K562 (cell line): ENCODE data around the gene CAPN13. TPM values are rescaled to one million over a fixed set of nuclear protein-coding genes. Genes with fewer than 3 reads are reported as not detected.

Experiments
- ATAC-seq: fragments of 200-7000 bp; cut with Tn5 transposase; 3 replicates; pipeline ENCODE4 v1.9.1; 2020; ENCODE audit warnings: moderate library complexity
- BruUV-seq: library from RNA; stranded (reverse); fragments of 400-500 nt; replicated peaks from 2 replicates; lab custom pipeline; 2021; lab: Mats Ljungman, UMichigan
- CTCF ChIA-PET: fragments of 300-600 bp; formaldehyde crosslinking; extraction: SDS; loops from one replicate; lab custom pipeline; 2021; ENCODE audit warnings: low intra/inter-chr PET ratio; lab: Yijun Ruan, JAX
- POLR2A ChIA-PET: fragments of 300-600, 350-650 bp; sonication (Branson Sonifier 250); formaldehyde crosslinking; extraction: SDS; loops from one replicate; lab custom pipeline; 2021; ENCODE audit warnings: antibody characterized with exemption, inconsistent platforms; lab: Yijun Ruan, JAX
- DNase-seq, 4 experiments: peaks; one replicate each; pipeline versions ENCODE4 v3.0.0 to v3.0.0-alpha.2; 2011 to 2018; ENCODE audit warnings: low spot score in 3 of 4, mixed read lengths in 3 of 4; ENCODE audit errors: extremely low read depth in 1 of 4
- FAIRE-seq: peaks from 2 replicates; lab custom pipeline; 2011; peaks lifted over from hg19 to GRCh38; lab: Jason Lieb, UNC
- H2AFZ ChIP-seq: 2 replicates; pipeline ENCODE4 v1.6.0; 2011; ENCODE audit warnings: low read depth, low read length, control low read depth, inconsistent platforms
- H3K27ac ChIP-seq: fragments of 200-600 bp; 3 replicates; pipeline ENCODE4 v1.8.0; 2011; ENCODE audit warnings: low read depth, mild to moderate bottlenecking, control low read depth, inconsistent platforms, low read length, moderate library complexity, mixed read lengths; ENCODE audit errors: extremely low read depth
- H3K27me3 ChIP-seq, 2 experiments: fragments of 300-600 bp in 1 of 2; 2 replicates in 1 of 2; 3 replicates in 1 of 2; pipeline versions ENCODE4 v1.6.0 to v1.8.0; 2011; ENCODE audit warnings: inconsistent platforms in 2 of 2, low read length in 2 of 2, mild to moderate bottlenecking in 1 of 2, mixed read lengths in 1 of 2, moderate library complexity in 1 of 2; ENCODE audit not compliant: control insufficient read depth in 2 of 2, insufficient read depth in 2 of 2
- H3K36me3 ChIP-seq: fragments of 300-600 bp; 3 replicates; pipeline ENCODE4 v1.8.0; 2011; ENCODE audit warnings: mild to moderate bottlenecking, low read length, inconsistent platforms; ENCODE audit not compliant: control insufficient read depth, insufficient read depth
- H3K4me1 ChIP-seq, 2 experiments: fragments of 200-600 bp in 1 of 2; replicated peaks in 1 of 2; 2 replicates in 1 of 2; 3 replicates in 1 of 2; pipeline versions ENCODE4 v1.5.1 to v1.8.0; 2011; ENCODE audit warnings: inconsistent platforms in 2 of 2, low read length in 2 of 2, mild to moderate bottlenecking in 1 of 2, mixed read lengths in 1 of 2, moderate library complexity in 1 of 2; ENCODE audit not compliant: control insufficient read depth in 2 of 2, insufficient read depth in 2 of 2
- H3K4me2 ChIP-seq: 2 replicates; pipeline ENCODE4 v1.6.1; 2011; ENCODE audit warnings: low read length, control low read depth, inconsistent platforms, mixed read lengths; ENCODE audit not compliant: insufficient read depth
- H3K4me3 ChIP-seq: fragments of 200-600 bp; sonication (generic), shearing (Covaris generic); 2 replicates; pipeline ENCODE4 v1.5.1; 2016; ENCODE audit warnings: control low read depth, inconsistent platforms
- H3K79me2 ChIP-seq: fragments of 200-600 bp; 3 replicates; pipeline ENCODE4 v1.8.0; 2011; ENCODE audit warnings: low read length, inconsistent platforms; ENCODE audit not compliant: control insufficient read depth, insufficient read depth
- H3K9ac ChIP-seq, 2 experiments: 2 replicates each; pipeline versions ENCODE4 v1.6.0 to v1.6.1; 2011; ENCODE audit warnings: low read depth in 2 of 2, low read length in 2 of 2, control low read depth in 1 of 2, inconsistent platforms in 1 of 2, mild to moderate bottlenecking in 1 of 2, mixed read lengths in 1 of 2; ENCODE audit not compliant: insufficient read depth in 1 of 2
- H3K9me1 ChIP-seq: one replicate; pipeline ENCODE4 v1.6.0; 2011; ENCODE audit warnings: inconsistent platforms, mild to moderate bottlenecking, low read length, moderate library complexity; ENCODE audit not compliant: control insufficient read depth, insufficient read depth
- H3K9me3 ChIP-seq: replicated peaks from 2 replicates; pipeline ENCODE4 v1.5.1; 2011; ENCODE audit warnings: low read depth, low read length, inconsistent platforms; ENCODE audit not compliant: control insufficient read depth, insufficient read depth
- H4K20me1 ChIP-seq: replicated peaks from 2 replicates; pipeline ENCODE4 v1.6.1; 2011; ENCODE audit warnings: low read length, inconsistent platforms, mixed read lengths; ENCODE audit not compliant: control insufficient read depth, insufficient read depth
- ATF7 ChIP-seq: fragments of 450-650 bp; IDR thresholded peaks from 2 replicates; pipeline ENCODE4 v1.7.1; 2014; ENCODE audit warnings: mild to moderate bottlenecking, moderate library complexity
- CBX5 ChIP-seq: IDR thresholded peaks from 2 replicates; pipeline ENCODE4 v1.6.1; 2014; ENCODE audit warnings: low read depth, borderline replicate concordance
- NKRF ChIP-seq: fragments of 450-650 bp; IDR thresholded peaks from 2 replicates; pipeline ENCODE4 v1.6.1; 2016; ENCODE audit warnings: borderline replicate concordance
- PRPF4 ChIP-seq: fragments of 200-400 bp; formaldehyde crosslinking; IDR thresholded peaks from one replicate; pipeline ENCODE4 v1.6.1; 2017; ENCODE audit warnings: low read length, low read depth, mild to moderate bottlenecking; ENCODE audit not compliant: insufficient read depth, poor library complexity, severe bottlenecking
- SPI1 ChIP-seq: IDR thresholded peaks from 2 replicates; pipeline ENCODE4 v1.6.1; 2011; ENCODE audit warnings: low read depth, low read length, control low read depth, borderline replicate concordance
- ZFP36 ChIP-seq: fragments of 150-350 bp; IDR thresholded peaks from 2 replicates; pipeline ENCODE4 v1.6.1; 2018; ENCODE audit warnings: low read length, low read depth; ENCODE audit not compliant: partially characterized antibody
- ZNF143 ChIP-seq: sonication (generic); formaldehyde crosslinking; IDR thresholded peaks from 2 replicates; pipeline ENCODE4 v1.9.0; 2022; ENCODE audit warnings: mild to moderate bottlenecking, missing genetic modification reagents
- ZNF639 ChIP-seq, 2 experiments: fragments of 200-800 bp in 1 of 2; sonication (Bioruptor generic) in 1 of 2; sonication (generic) in 1 of 2; formaldehyde crosslinking in 1 of 2; IDR thresholded peaks in 1 of 2; conservative IDR thresholded peaks in 1 of 2; 2 replicates each; pipeline versions ENCODE4 v1.5.0 to v1.6.1; 2016 to 2020; ENCODE audit warnings: missing compliant biosample characterization in 1 of 2, missing genetic modification characterization in 1 of 2, missing genetic modification reagents in 1 of 2
- WGBS: fragments of 100-300 bp; shearing (Covaris generic); methylation state at CpG from one replicate; pipeline ENCODE4 v1.1.6; 2016; ENCODE audit warnings: low coverage, mixed read lengths; ENCODE audit not compliant: insufficient coverage; ENCODE audit errors: missing lambda C conversion rate; 5-methylcytosine and 5-hydroxymethylcytosine counted together
- in situ Hi-C: fragments of 300-500 bp; cut with MboI; formaldehyde crosslinking; loops from 4 replicates; pipeline ENCODE4 v1.15.0; 2018; ENCODE audit warnings: inconsistent platforms, mixed read lengths
- intact Hi-C: fragments of 100-400 bp; cut with micrococcal nuclease; formaldehyde crosslinking; loops from 2 replicates; pipeline ENCODE4 v1.14.2; 2022
- polyA plus RNA-seq, 8 experiments: library from polyadenylated mRNA; depleted of rRNA in 4 of 8; stranded (reverse) in 5 of 8; unstranded in 3 of 8; fragments of >200 nt; fragmentation: Nextera tagmentation in 2 of 8; fragmentation: Illumina TruSeq in 1 of 8; extraction: Ambion mirVana in 2 of 8; extraction: Trizol in 1 of 8; gene quantifications; 2 replicates each; pipeline versions ENCODE4 v1.2.1 to v1.2.3, GENCODE V29; 2011 to 2014; ENCODE audit warnings: inconsistent platforms in 1 of 8, missing spikeins in 1 of 8
- total RNA-seq, 7 experiments: library from RNA; depleted of rRNA in 6 of 7; stranded (reverse); fragments of >200 nt in 6 of 7; fragmentation: Illumina TruSeq in 2 of 7; extraction: Trizol in 2 of 7; gene quantifications; 2 replicates each; pipeline versions ENCODE4 v1.2.1 to v1.2.3, GENCODE V29; 2011 to 2021; ENCODE audit warnings: low replicate concordance in 1 of 7
- TF ChIP-seq, protein P1 (sequence below): sonication (generic); formaldehyde crosslinking; IDR thresholded peaks from 2 replicates; pipeline ENCODE4 v1.8.0; 2022; ENCODE audit warnings: mild to moderate bottlenecking, low read depth, missing genetic modification reagents

The CAPN13 gene
- total and polyA plus RNA-seq, 9 of the 15 experiments (the other 6 are each of a cell fraction or from before 2014, with no cell fraction given) = not detected

DNA sequence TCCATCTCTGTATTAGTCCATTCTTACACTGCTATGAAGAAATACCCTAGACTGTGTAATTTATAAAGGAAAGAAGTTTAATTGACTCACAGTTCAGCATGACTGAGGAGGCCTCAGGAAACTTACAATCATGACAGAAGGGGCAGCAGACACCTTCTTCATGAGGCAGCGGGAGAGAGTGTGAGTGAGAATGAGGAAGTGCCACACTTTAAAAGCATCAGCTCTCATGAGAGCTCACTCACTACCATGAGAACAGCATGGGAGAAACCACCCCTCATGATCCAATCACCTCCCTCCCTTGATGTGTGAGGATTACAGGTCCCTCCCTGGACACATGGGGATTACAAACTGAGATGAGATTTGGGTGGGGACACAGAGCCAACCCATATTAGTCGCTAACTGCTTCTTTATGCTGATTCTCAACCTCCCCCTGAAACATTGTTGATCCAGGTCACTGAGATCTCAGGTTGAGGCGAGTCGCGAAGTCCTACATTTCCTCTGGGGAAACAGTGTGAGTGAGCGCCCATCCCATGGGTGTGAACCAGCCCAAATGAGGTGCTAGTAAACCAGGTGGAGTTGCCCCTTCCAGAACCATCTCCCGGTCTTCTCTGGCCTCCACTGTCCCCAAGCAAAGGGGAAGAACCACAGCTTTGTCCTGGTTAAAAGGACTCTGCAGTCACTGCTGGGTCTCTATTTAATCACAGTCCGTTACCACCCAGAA, 123.8 kb downstream of the CAPN13 start:
- Histone ChIP-seq H3K4me3 (no peak overlapping the region), H3K9me1 (no peaks in the 10 kb centered on the region), H3K27ac (no peak overlapping the region), H3K4me2 (no peak overlapping the region), H2AFZ (no peak overlapping the region), H3K9ac (no peak overlapping the region), H3K36me3 (no peaks in the 10 kb centered on the region)
- ATAC-seq (peak; percentile 37; the same call in 2 of the 3 replicates), FAIRE-seq (no peak), DNase-seq (no peak)
- POLR2A ChIA-PET = interaction anchor here (0.9 kb wide), 1 partner anchor 22 kb away, joined by 4 read pairs; no protein-coding TSS in a partner anchor
- in situ Hi-C loops = no loop called here
- CTCF ChIA-PET = no interaction called here
- no TSS peak for BruUV-seq
- TF ChIP-seq ATF7 (no peak), SPI1 (peak; percentile 92)
- TF ChIP-seq, all 486 proteins: peak for 1
- no peaks in the 10 kb centered on the region for H4K20me1 ChIP-seq
- no peaks in the 10 kb centered on the region for H3K79me2 ChIP-seq
- no peaks in the 10 kb centered on the region for H3K4me1 ChIP-seq
- H3K27me3 ChIP-seq = peaks cover 14 to 72% of the 10 kb centered on the region in 2 experiments; a peak in 4 of 5 replicates
- 10% methylated on average over 8 of the region's 8 CpGs for whole genome bisulfite sequencing
- intact Hi-C loops = no loop called here
- H3K9me3 ChIP-seq = no peaks in the 10 kb centered on the region

GRCh38 chr2:30681022-30681421, 126.2 kb downstream of the CAPN13 start:
- H4K20me1 ChIP-seq = no peaks in the 10 kb centered on the region
- H3K79me2 ChIP-seq = no peaks in the 10 kb centered on the region
- H3K9ac ChIP-seq = no peak overlapping the region
- ATAC-seq (no peak), FAIRE-seq (no peak), DNase-seq (no peak)
- WGBS = 2% methylated on average over 4 of the region's 4 CpGs
- H3K27ac ChIP-seq = no peak overlapping the region
- in situ Hi-C loops = no loop called here
- intact Hi-C loops = no loop called here
- H3K9me3 ChIP-seq = no peaks in the 10 kb centered on the region
- no peak overlapping the region for H3K4me2 ChIP-seq
- no peak overlapping the region for H2AFZ ChIP-seq
- no peaks in the 10 kb centered on the region for H3K36me3 ChIP-seq
- H3K27me3 ChIP-seq = peaks cover 14 to 64% of the 10 kb centered on the region in 2 experiments; a peak in 4 of 5 replicates
- ChIA-PET CTCF (no interaction called here), POLR2A (no interaction called here)
- no peaks in the 10 kb centered on the region for H3K4me1 ChIP-seq
- H3K4me3 ChIP-seq = no peak overlapping the region
- no TSS peak for BruUV-seq
- H3K9me1 ChIP-seq = no peaks in the 10 kb centered on the region
- TF ChIP-seq ZFP36 = no peak
- TF ChIP-seq, protein P1, sequence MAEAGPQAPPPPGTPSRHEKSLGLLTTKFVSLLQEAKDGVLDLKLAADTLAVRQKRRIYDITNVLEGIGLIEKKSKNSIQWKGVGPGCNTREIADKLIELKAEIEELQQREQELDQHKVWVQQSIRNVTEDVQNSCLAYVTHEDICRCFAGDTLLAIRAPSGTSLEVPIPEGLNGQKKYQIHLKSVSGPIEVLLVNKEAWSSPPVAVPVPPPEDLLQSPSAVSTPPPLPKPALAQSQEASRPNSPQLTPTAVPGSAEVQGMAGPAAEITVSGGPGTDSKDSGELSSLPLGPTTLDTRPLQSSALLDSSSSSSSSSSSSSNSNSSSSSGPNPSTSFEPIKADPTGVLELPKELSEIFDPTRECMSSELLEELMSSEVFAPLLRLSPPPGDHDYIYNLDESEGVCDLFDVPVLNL (CRISPR knock-in tag) = no peak
- TF ChIP-seq ZNF639 (CRISPR knock-in tag; conservative IDR thresholded peaks at IDR 0.05 in 1 of 2, IDR thresholded peaks at IDR 0.05 in 1 of 2) = no peak
- TF ChIP-seq PRPF4 = no peak
- TF ChIP-seq NKRF = no peak
- TF ChIP-seq ZNF143 = no peak
- TF ChIP-seq CBX5 = no peak
